DND-41 (cell line): ENCODE measurements around the gene NBL1.

Experiments
- ATAC-seq: fragments of 200-7000 bp; cut with Tn5 transposase; 3 replicates; pipeline ENCODE4 v1.9.1; 2021; ENCODE audit warnings: low read depth; ENCODE audit not compliant: insufficient read depth
- DNase-seq: peaks from one replicate; pipeline ENCODE4 v3.0.0-alpha.2; 2020
- H2AFZ ChIP-seq: 2 replicates; pipeline ENCODE4 v1.6.0; 2012; ENCODE audit warnings: low read depth, low read length
- H3K27ac ChIP-seq: 2 replicates; pipeline ENCODE4 v1.5.1; 2012; ENCODE audit warnings: low read length, inconsistent platforms
- H3K27me3 ChIP-seq: fragments of 200-600 bp; sonication (generic); 2 replicates; pipeline ENCODE4 v1.6.0; 2012; ENCODE audit warnings: low read length, mild to moderate bottlenecking, inconsistent platforms; ENCODE audit not compliant: insufficient read depth, poor library complexity
- H3K36me3 ChIP-seq: 2 replicates; pipeline ENCODE4 v1.5.1; 2012; ENCODE audit warnings: low read length, inconsistent platforms; ENCODE audit not compliant: insufficient read depth
- H3K4me1 ChIP-seq: 2 replicates; pipeline ENCODE4 v1.5.1; 2012; ENCODE audit warnings: mild to moderate bottlenecking, low read length; ENCODE audit not compliant: insufficient read depth
- H3K4me2 ChIP-seq: 2 replicates; pipeline ENCODE4 v1.6.0; 2012; ENCODE audit warnings: mild to moderate bottlenecking, moderate library complexity, low read length, inconsistent platforms; ENCODE audit not compliant: insufficient read depth
- H3K4me3 ChIP-seq, 2 experiments: fragments of 200-600 bp in 1 of 2; shearing (Covaris generic) in 1 of 2; 2 replicates each; pipeline ENCODE4 v1.5.1; 2012 to 2016; ENCODE audit warnings: inconsistent platforms in 2 of 2, low read length in 2 of 2, mild to moderate bottlenecking in 2 of 2, low read depth in 1 of 2, moderate library complexity in 1 of 2
- H3K79me2 ChIP-seq: 2 replicates; pipeline ENCODE4 v1.6.0; 2012; ENCODE audit warnings: low read length, inconsistent platforms; ENCODE audit not compliant: insufficient read depth
- H3K9ac ChIP-seq: 2 replicates; pipeline ENCODE4 v1.6.0; 2012; ENCODE audit warnings: low read depth, mild to moderate bottlenecking, inconsistent platforms, low read length, moderate library complexity
- H3K9me3 ChIP-seq: 2 replicates; pipeline ENCODE4 v1.5.1; 2012; ENCODE audit warnings: low read length, moderate library complexity, mild to moderate bottlenecking, inconsistent platforms; ENCODE audit not compliant: insufficient read depth, severe bottlenecking
- H4K20me1 ChIP-seq: 2 replicates; pipeline ENCODE4 v1.6.0; 2012; ENCODE audit warnings: low read length; ENCODE audit not compliant: insufficient read depth
- EZH2 ChIP-seq: IDR thresholded peaks from 3 replicates; pipeline ENCODE4 v1.6.1; 2012; ENCODE audit warnings: borderline replicate concordance, low read depth, mild to moderate bottlenecking, moderate library complexity, low read length, inconsistent platforms; ENCODE audit not compliant: severe bottlenecking
- TF ChIP-seq, protein P1 (sequence below): IDR thresholded peaks from 2 replicates; pipeline ENCODE4 v1.5.1; 2012; ENCODE audit warnings: borderline replicate concordance, low read length, moderate library complexity, mild to moderate bottlenecking; ENCODE audit not compliant: poor library complexity, severe bottlenecking; ENCODE audit errors: extremely low read depth

NBL1 gene

DNA sequence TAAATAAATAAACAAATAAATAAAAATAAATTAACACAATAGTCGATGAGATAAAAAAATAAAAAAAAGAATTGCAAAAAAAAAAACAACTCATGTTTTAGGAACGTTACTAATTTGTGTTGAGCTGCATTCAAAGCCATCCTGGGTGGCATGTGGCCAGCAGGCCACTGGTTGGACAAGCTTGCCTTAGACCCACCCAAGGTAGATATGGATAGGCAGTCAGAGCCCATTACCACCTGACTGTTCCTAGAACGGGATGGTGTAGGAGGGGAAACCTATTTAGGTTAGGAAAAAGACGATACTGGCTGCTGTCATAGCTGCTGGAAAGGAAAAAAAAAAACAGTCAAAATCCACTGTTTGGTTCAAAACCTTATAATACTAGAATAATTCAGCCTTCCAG lies 61.4 kb downstream of the NBL1 start:
- no peak for DNase-seq
- Histone ChIP-seq H3K79me2 (no peaks in the 10 kb centered on the region), H3K4me3 (no peak overlapping the region), H3K4me2 (no peak overlapping the region), H3K27ac (no peak overlapping the region), H3K9ac (no peak overlapping the region), H4K20me1 (peaks cover 4% of the 10 kb centered on the region; the same call in 1 of the 2 replicates), H3K36me3 (no peaks in the 10 kb centered on the region), H2AFZ (no peak overlapping the region), H3K27me3 (no peaks in the 10 kb centered on the region), H3K9me3 (no peaks in the 10 kb centered on the region), H3K4me1 (no peaks in the 10 kb centered on the region)
- TF ChIP-seq, protein P1, sequence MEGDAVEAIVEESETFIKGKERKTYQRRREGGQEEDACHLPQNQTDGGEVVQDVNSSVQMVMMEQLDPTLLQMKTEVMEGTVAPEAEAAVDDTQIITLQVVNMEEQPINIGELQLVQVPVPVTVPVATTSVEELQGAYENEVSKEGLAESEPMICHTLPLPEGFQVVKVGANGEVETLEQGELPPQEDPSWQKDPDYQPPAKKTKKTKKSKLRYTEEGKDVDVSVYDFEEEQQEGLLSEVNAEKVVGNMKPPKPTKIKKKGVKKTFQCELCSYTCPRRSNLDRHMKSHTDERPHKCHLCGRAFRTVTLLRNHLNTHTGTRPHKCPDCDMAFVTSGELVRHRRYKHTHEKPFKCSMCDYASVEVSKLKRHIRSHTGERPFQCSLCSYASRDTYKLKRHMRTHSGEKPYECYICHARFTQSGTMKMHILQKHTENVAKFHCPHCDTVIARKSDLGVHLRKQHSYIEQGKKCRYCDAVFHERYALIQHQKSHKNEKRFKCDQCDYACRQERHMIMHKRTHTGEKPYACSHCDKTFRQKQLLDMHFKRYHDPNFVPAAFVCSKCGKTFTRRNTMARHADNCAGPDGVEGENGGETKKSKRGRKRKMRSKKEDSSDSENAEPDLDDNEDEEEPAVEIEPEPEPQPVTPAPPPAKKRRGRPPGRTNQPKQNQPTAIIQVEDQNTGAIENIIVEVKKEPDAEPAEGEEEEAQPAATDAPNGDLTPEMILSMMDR: no peak
- no peak for TF ChIP-seq EZH2
- no peak for ATAC-seq

DNA sequence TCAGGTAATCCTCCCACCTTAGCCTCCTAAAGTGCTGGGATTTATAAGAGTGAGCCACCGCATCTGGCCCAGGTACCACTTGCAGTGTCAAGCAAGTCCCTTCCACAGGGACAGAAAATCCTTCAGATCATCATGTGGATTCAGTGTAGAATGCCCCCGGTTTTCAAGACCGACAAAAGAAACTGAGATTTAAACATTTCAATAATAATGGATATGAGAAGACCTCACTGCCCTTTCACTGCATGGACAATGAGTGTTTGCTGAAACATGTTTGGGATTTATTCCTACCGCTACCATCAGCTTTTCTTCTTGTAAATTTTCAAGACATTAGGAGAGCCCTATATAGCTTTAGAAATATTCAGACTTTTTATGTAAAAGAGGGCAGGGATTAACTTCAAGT lies 62.0 kb downstream of the NBL1 start:
- Histone ChIP-seq H3K27me3 (no peaks in the 10 kb centered on the region), H3K9me3 (no peaks in the 10 kb centered on the region), H3K79me2 (no peaks in the 10 kb centered on the region), H3K36me3 (no peaks in the 10 kb centered on the region), H4K20me1 (peaks cover 4% of the 10 kb centered on the region; the same call in 1 of the 2 replicates), H3K9ac (no peak overlapping the region), H3K4me3 (no peak overlapping the region), H3K4me2 (no peak overlapping the region), H2AFZ (no peak overlapping the region), H3K27ac (no peak overlapping the region), H3K4me1 (no peaks in the 10 kb centered on the region)
- TF ChIP-seq, protein P1: no peak
- no peak for TF ChIP-seq EZH2
- DNase-seq (no peak), ATAC-seq (no peak)
